ENCODE data around the gene IGF1.

GRCh38 chr12:102417055-102417454 is 63.3 kb downstream of the IGF1 start:
- TF ChIP-seq CTCF (IDR thresholded peaks at IDR 0.05) (no peak), SMAD3 (CRISPR knock-in tag; IDR thresholded peaks at IDR 0.05; ENCODE audit: borderline replicate concordance) (no peak), CREB1 (CRISPR knock-in tag; IDR thresholded peaks at IDR 0.05) (no peak), SP1 (CRISPR knock-in tag; conservative IDR thresholded peaks at IDR 0.05) (no peak), EMX1 (CRISPR knock-in tag; IDR thresholded peaks at IDR 0.05) (no peak), GABPB1 (CRISPR knock-in tag; IDR thresholded peaks at IDR 0.05) (no peak)

Measured in WTC11 (cell line).